K562 (cell line): ENCODE data around the gene AAGAB. TPM values are rescaled to one million over a fixed set of nuclear protein-coding genes. Genes with fewer than 3 reads are reported as not detected.

Experiments used
- ATAC-seq: fragments of 200-7000 bp; cut with Tn5 transposase; 3 replicates; pipeline ENCODE4 v1.9.1; 2020; ENCODE audit warnings: moderate library complexity
- BruUV-seq: library from RNA; stranded (reverse); fragments of 400-500 nt; replicated peaks from 2 replicates; lab custom pipeline; 2021; lab: Mats Ljungman, UMichigan
- CTCF ChIA-PET: fragments of 300-600 bp; formaldehyde crosslinking; extraction: SDS; loops from one replicate; lab custom pipeline; 2021; ENCODE audit warnings: low intra/inter-chr PET ratio; lab: Yijun Ruan, JAX
- POLR2A ChIA-PET: fragments of 300-600, 350-650 bp; sonication (Branson Sonifier 250); formaldehyde crosslinking; extraction: SDS; loops from one replicate; lab custom pipeline; 2021; ENCODE audit warnings: antibody characterized with exemption, inconsistent platforms; lab: Yijun Ruan, JAX
- DNase-seq, 4 experiments: peaks; one replicate each; pipeline versions ENCODE4 v3.0.0 to v3.0.0-alpha.2; 2011 to 2018; ENCODE audit warnings: low spot score in 3 of 4, mixed read lengths in 3 of 4; ENCODE audit errors: extremely low read depth in 1 of 4
- FAIRE-seq: peaks from 2 replicates; lab custom pipeline; 2011; peaks lifted over from hg19 to GRCh38; lab: Jason Lieb, UNC
- H2AFZ ChIP-seq: 2 replicates; pipeline ENCODE4 v1.6.0; 2011; ENCODE audit warnings: low read depth, low read length, control low read depth, inconsistent platforms
- H3K27ac ChIP-seq: fragments of 200-600 bp; 3 replicates; pipeline ENCODE4 v1.8.0; 2011; ENCODE audit warnings: low read depth, mild to moderate bottlenecking, control low read depth, inconsistent platforms, low read length, moderate library complexity, mixed read lengths; ENCODE audit errors: extremely low read depth
- H3K27me3 ChIP-seq, 2 experiments: fragments of 300-600 bp in 1 of 2; 2 replicates in 1 of 2; 3 replicates in 1 of 2; pipeline versions ENCODE4 v1.6.0 to v1.8.0; 2011; ENCODE audit warnings: inconsistent platforms in 2 of 2, low read length in 2 of 2, mild to moderate bottlenecking in 1 of 2, mixed read lengths in 1 of 2, moderate library complexity in 1 of 2; ENCODE audit not compliant: control insufficient read depth in 2 of 2, insufficient read depth in 2 of 2
- H3K36me3 ChIP-seq: fragments of 300-600 bp; 3 replicates; pipeline ENCODE4 v1.8.0; 2011; ENCODE audit warnings: mild to moderate bottlenecking, low read length, inconsistent platforms; ENCODE audit not compliant: control insufficient read depth, insufficient read depth
- H3K4me1 ChIP-seq, 2 experiments: fragments of 200-600 bp in 1 of 2; replicated peaks in 1 of 2; 2 replicates in 1 of 2; 3 replicates in 1 of 2; pipeline versions ENCODE4 v1.5.1 to v1.8.0; 2011; ENCODE audit warnings: inconsistent platforms in 2 of 2, low read length in 2 of 2, mild to moderate bottlenecking in 1 of 2, mixed read lengths in 1 of 2, moderate library complexity in 1 of 2; ENCODE audit not compliant: control insufficient read depth in 2 of 2, insufficient read depth in 2 of 2
- H3K4me2 ChIP-seq: 2 replicates; pipeline ENCODE4 v1.6.1; 2011; ENCODE audit warnings: low read length, control low read depth, inconsistent platforms, mixed read lengths; ENCODE audit not compliant: insufficient read depth
- H3K4me3 ChIP-seq: fragments of 200-600 bp; sonication (generic), shearing (Covaris generic); 2 replicates; pipeline ENCODE4 v1.5.1; 2016; ENCODE audit warnings: control low read depth, inconsistent platforms
- H3K79me2 ChIP-seq: fragments of 200-600 bp; 3 replicates; pipeline ENCODE4 v1.8.0; 2011; ENCODE audit warnings: low read length, inconsistent platforms; ENCODE audit not compliant: control insufficient read depth, insufficient read depth
- H3K9ac ChIP-seq, 2 experiments: 2 replicates each; pipeline versions ENCODE4 v1.6.0 to v1.6.1; 2011; ENCODE audit warnings: low read depth in 2 of 2, low read length in 2 of 2, control low read depth in 1 of 2, inconsistent platforms in 1 of 2, mild to moderate bottlenecking in 1 of 2, mixed read lengths in 1 of 2; ENCODE audit not compliant: insufficient read depth in 1 of 2
- H3K9me1 ChIP-seq: one replicate; pipeline ENCODE4 v1.6.0; 2011; ENCODE audit warnings: inconsistent platforms, mild to moderate bottlenecking, low read length, moderate library complexity; ENCODE audit not compliant: control insufficient read depth, insufficient read depth
- H3K9me3 ChIP-seq: replicated peaks from 2 replicates; pipeline ENCODE4 v1.5.1; 2011; ENCODE audit warnings: low read depth, low read length, inconsistent platforms; ENCODE audit not compliant: control insufficient read depth, insufficient read depth
- H4K20me1 ChIP-seq: replicated peaks from 2 replicates; pipeline ENCODE4 v1.6.1; 2011; ENCODE audit warnings: low read length, inconsistent platforms, mixed read lengths; ENCODE audit not compliant: control insufficient read depth, insufficient read depth
- C11orf30 ChIP-seq: fragments of 450-650 bp; IDR thresholded peaks from 2 replicates; pipeline ENCODE4 v1.6.1; 2016; ENCODE audit warnings: low read depth, mild to moderate bottlenecking
- MAFF ChIP-seq: IDR thresholded peaks from 2 replicates; pipeline ENCODE4 v1.6.1; 2012; ENCODE audit warnings: low read length, improper control_type of control experiment
- NCOA6 ChIP-seq: fragments of 450-650 bp; IDR thresholded peaks from 2 replicates; pipeline ENCODE4 v1.6.1; 2017; ENCODE audit warnings: mild to moderate bottlenecking
- NFYB ChIP-seq: IDR thresholded peaks from 2 replicates; pipeline ENCODE4 v1.6.1; 2011; ENCODE audit warnings: mild to moderate bottlenecking, moderate library complexity; ENCODE audit not compliant: insufficient read length; ENCODE audit errors: extremely low read depth
- NR2C2 ChIP-seq, 2 experiments: fragments of 200-800 bp in 1 of 2; sonication (Bioruptor generic) in 1 of 2; sonication (generic) in 1 of 2; formaldehyde crosslinking in 1 of 2; IDR thresholded peaks; 2 replicates each; pipeline versions ENCODE4 v1.6.1 to v1.8.0; 2016 to 2022; ENCODE audit warnings: mild to moderate bottlenecking in 1 of 2, missing compliant biosample characterization in 1 of 2, missing genetic modification characterization in 1 of 2, missing genetic modification reagents in 1 of 2
- OTX1 ChIP-seq: fragments of 450-650 bp; formaldehyde crosslinking; IDR thresholded peaks from 2 replicates; pipeline ENCODE4 v1.4.0; 2022; ENCODE audit warnings: mild to moderate bottlenecking
- RBBP5 ChIP-seq: fragments of 200-600 bp; sonication (generic); IDR thresholded peaks from 2 replicates; pipeline ENCODE4 v1.6.1; 2012; ENCODE audit warnings: borderline replicate concordance, mild to moderate bottlenecking, low read length, control low read depth, inconsistent platforms; ENCODE audit not compliant: insufficient read depth, poor library complexity, severe bottlenecking
- RBM25 ChIP-seq: fragments of 200-400 bp; formaldehyde crosslinking; IDR thresholded peaks from 2 replicates; pipeline ENCODE4 v1.6.1; 2018; ENCODE audit warnings: low read length, low read depth, moderate library complexity; ENCODE audit not compliant: severe bottlenecking
- THRB ChIP-seq: fragments of 450-650 bp; formaldehyde crosslinking; conservative IDR thresholded peaks from 2 replicates; pipeline ENCODE4 v1.4.0; 2022; ENCODE audit warnings: mild to moderate bottlenecking, missing genetic modification characterization
- ZNF316 ChIP-seq: fragments of 450-650 bp; IDR thresholded peaks from 2 replicates; pipeline ENCODE4 v1.6.1; 2016
- in situ Hi-C: fragments of 300-500 bp; cut with MboI; formaldehyde crosslinking; loops from 4 replicates; pipeline ENCODE4 v1.15.0; 2018; ENCODE audit warnings: inconsistent platforms, mixed read lengths
- intact Hi-C: fragments of 100-400 bp; cut with micrococcal nuclease; formaldehyde crosslinking; loops from 2 replicates; pipeline ENCODE4 v1.14.2; 2022
- polyA plus RNA-seq, 8 experiments: library from polyadenylated mRNA; depleted of rRNA in 4 of 8; stranded (reverse) in 5 of 8; unstranded in 3 of 8; fragments of >200 nt; fragmentation: Nextera tagmentation in 2 of 8; fragmentation: Illumina TruSeq in 1 of 8; extraction: Ambion mirVana in 2 of 8; extraction: Trizol in 1 of 8; gene quantifications; 2 replicates each; pipeline versions ENCODE4 v1.2.1 to v1.2.3, GENCODE V29; 2011 to 2014; ENCODE audit warnings: inconsistent platforms in 1 of 8, missing spikeins in 1 of 8
- total RNA-seq, 7 experiments: library from RNA; depleted of rRNA in 6 of 7; stranded (reverse); fragments of >200 nt in 6 of 7; fragmentation: Illumina TruSeq in 2 of 7; extraction: Trizol in 2 of 7; gene quantifications; 2 replicates each; pipeline versions ENCODE4 v1.2.1 to v1.2.3, GENCODE V29; 2011 to 2021; ENCODE audit warnings: low replicate concordance in 1 of 7

Gene AAGAB
- total and polyA plus RNA-seq, 9 of the 15 experiments (the other 6 are each of a cell fraction or from before 2014, with no cell fraction given): 17.8 to 109 (median 58.3) TPM

- H4K20me1 ChIP-seq: no peaks in the 10 kb centered on the region
- ATAC-seq: no peak
- H3K27ac ChIP-seq: no peak overlapping the region
- BruUV-seq: no TSS peak
- no peaks in the 10 kb centered on the region for H3K27me3 ChIP-seq
- H3K4me1 ChIP-seq: peaks cover 0 to 17% of the 10 kb centered on the region in 2 experiments; a peak in 1 of 5 replicates
- intact Hi-C loops: loop anchor here (5.0 kb wide), 1 partner anchor 183 kb away; the partner anchor contains the start of gene SMAD3
- peaks cover 41% of the 10 kb centered on the region for H3K36me3 ChIP-seq
- peaks cover 90% of the 10 kb centered on the region for H3K79me2 ChIP-seq
- no peak overlapping the region for H3K9ac ChIP-seq
- H3K4me3 ChIP-seq: no peak overlapping the region
- FAIRE-seq: no peak
- CTCF ChIA-PET: no interaction called here
- TF ChIP-seq NFYB: no peak
- TF ChIP-seq RBBP5: no peak
- TF ChIP-seq C11orf30: peak; percentile 39; the same call in 1 of the 2 replicates
- no peak for TF ChIP-seq OTX1 (CRISPR knock-in tag)
- TF ChIP-seq NR2C2 (CRISPR knock-in tag; IDR thresholded peaks at IDR 0.05): no peak
- no peak for TF ChIP-seq NR2C2 (tag; IDR thresholded peaks at IDR 0.05)
- peak; percentile 45 for TF ChIP-seq MAFF
- TF ChIP-seq RBM25: peak; percentile 43
- TF ChIP-seq THRB: no peak
- TF ChIP-seq NCOA6: no peak
- TF ChIP-seq ZNF316: peak; percentile 77
- H3K9me3 ChIP-seq: peaks cover 3% of the 10 kb centered on the region
- no peak for DNase-seq
- H2AFZ ChIP-seq: no peak overlapping the region
- POLR2A ChIA-PET: no interaction called here
- H3K9me1 ChIP-seq: no peaks in the 10 kb centered on the region
- in situ Hi-C loops: no loop called here
- H3K4me2 ChIP-seq: no peak overlapping the region
Observed at GRCh38 chr15:67249830-67250229, 4.6 kb downstream of the AAGAB start.
